A549 treated with RU486 at 1 μM for 4 hours (cell line): ENCODE measurements around the gene CHN2. TPM values are rescaled to one million over a fixed set of nuclear protein-coding genes. Genes with fewer than 3 reads are reported as not detected.

Experiments used
- total RNA-seq: library from RNA; stranded (reverse); fragments of 200-300 nt; extraction: Qiagen RNA extraction; gene quantifications from 5 replicates; pipeline ENCODE4 v1.2.3, GENCODE V29; 2022; ENCODE audit warnings: low read depth

The CHN2 gene
- total RNA-seq, result 0.07 to 0.27 TPM in 2 of 5 replicates, not detected in the others

GRCh38 chr7:29194594-29195427 lies at the start of gene CHN2:
TSS of gene CHN2 (plus strand) at chr7:29194775.

GRCh38 chr7:29146057-29146706 lies 48.4 kb upstream of the CHN2 start, which contains the start of gene CPVL:
TSS of gene CPVL (minus strand) at chr7:29146537. CDS start at chr7:29121061, 25,476 bp downstream.

Other genes starting within 250 kb of the CHN2 start
- not detected in 5 replicates for gene TRIL, start 236.4 kb upstream of the CHN2 start, total RNA-seq
- 0.14 to 0.34 TPM (median 0.28 TPM) in 5 replicates for gene CPVL, start 48.2 kb upstream of the CHN2 start, total RNA-seq